ENCODE measurements around the gene BLID.

Gene BLID

DNA sequence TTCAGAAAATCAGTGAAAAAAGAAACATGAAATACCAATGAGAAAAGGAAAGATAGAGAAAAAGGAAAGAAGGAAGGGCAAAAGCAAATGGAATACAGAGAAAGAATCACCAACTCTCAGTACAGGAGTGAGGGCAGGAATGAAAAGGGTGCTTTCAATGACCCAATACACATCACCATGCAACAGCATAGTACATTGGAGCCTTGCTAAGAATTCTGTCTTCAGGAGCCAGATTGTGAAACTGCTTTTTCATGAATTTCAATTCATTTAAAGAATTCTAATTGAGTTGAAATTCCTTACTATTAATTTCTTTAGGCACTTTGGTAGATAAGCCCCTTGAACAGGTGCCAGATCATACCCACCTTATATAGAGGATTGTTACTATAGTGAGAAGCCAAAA is 34.9 kb downstream of the BLID start:
- no peak for DNase-seq (ENCODE audit: low read depth in 2 of 2)

DNA sequence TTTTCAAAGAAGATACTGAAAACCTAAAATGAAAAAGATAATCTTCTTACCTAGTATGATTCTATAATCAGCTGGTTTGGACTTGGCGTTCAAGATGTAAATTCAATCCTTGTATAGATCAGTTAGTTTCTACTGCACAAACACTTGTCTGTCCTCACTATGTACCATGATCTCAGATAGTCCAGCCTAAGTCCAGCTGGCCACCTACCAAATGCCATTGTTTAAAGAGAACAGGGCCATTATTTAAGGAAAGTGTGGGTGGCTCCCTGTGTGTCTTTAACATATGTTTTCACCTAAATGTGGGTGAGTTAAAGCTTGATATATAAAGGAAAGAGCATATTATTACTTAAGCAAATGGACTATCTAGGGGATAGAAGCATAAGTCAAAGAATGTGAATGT is 38.6 kb downstream of the BLID start:
- no peak for DNase-seq (ENCODE audit: low read depth in 2 of 2)

DNA sequence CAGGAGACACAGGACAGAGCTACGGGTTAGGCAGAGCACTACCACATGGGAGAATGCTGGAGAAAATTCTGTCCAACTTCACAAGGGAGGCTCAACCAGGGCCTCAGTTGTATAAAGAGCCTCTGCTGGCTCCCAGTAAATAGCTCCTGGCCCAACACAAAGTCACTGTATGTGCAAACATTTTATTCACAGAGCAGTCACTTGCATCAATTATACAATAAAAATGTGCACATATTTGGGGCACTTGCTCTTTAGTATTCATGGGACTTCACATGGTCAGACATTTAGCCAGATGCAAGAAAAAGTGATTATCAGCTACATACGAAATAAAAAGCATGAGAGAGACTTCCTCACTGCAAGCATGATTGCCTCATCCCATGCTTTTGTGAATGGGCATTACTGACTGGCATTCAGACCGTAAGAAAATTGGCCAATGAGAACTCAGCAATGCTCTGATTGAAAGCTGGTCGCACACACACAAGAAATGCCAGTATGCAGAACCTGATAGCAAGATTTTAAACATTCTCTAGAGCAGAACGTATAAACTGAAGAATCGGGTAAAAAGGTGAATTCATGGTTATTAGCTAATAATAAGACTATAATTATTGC is 39.4 kb downstream of the BLID start:
- no peak for DNase-seq (ENCODE audit: low read depth in 2 of 2)

DNA sequence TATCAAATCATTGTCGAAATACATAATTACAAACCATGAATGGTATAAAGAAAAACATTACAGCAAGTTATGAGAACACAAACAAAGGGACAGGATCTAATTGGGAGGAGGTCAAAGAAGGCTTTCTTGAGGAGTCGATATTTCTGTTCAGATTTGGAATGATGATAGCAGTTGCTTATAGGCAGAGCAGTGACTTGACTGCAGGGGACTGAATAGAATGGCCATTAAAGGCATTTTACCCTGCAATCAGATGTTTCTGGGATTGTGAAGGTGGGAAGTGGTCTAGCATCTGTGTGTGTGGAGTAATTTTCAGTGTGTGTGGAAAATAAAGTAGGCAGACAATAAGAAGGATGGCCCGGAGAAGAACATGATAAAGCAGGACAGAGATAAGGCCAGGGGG is 41.0 kb downstream of the BLID start:
- DNase-seq (ENCODE audit: low read depth in 2 of 2) = no peak

DNA sequence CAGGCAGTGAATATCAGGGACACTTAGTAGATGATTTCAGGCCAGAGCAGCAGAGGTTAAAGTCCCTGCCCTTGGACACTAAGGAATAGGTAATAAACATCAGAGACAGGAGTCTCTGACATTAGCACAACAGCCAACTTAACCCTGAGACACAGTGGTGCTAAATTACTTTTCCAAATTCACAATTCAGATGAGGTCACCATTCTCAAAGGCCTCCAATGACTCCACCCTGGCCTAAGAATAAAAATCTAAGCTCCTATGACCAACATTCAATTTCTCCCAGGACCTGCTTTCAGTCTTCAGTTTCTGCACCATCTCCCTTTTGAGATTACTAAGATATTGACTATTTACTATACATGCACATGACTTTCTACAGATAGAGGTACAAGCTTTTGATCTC is 42.0 kb downstream of the BLID start:
- no peak for DNase-seq (ENCODE audit: low read depth in 2 of 2)

DNA sequence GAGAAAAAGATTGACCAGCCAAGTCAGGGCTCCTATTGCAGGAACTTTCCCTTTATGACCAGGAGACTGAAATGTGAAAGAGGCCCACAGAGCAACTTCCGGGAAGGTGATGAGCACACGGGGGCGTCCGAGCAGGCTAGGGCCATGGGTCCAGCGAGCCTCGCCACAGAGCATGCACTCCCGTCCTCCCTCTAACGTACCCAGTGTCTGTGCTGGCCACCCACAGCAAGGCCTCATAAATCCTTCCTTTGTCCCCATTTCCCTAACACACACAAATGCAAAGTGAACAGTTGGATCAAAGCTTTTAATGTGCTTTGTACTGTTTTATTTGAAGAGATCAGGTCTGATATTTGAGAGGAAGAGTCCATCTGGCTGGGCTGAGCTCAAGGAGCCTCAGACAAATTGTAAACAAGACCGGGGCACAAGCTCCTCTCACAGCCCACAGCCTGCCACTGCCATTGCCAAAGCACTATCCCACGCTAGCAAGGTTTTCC is 44.3 kb downstream of the BLID start:
- no peak for DNase-seq (ENCODE audit: low read depth in 2 of 2)

DNA sequence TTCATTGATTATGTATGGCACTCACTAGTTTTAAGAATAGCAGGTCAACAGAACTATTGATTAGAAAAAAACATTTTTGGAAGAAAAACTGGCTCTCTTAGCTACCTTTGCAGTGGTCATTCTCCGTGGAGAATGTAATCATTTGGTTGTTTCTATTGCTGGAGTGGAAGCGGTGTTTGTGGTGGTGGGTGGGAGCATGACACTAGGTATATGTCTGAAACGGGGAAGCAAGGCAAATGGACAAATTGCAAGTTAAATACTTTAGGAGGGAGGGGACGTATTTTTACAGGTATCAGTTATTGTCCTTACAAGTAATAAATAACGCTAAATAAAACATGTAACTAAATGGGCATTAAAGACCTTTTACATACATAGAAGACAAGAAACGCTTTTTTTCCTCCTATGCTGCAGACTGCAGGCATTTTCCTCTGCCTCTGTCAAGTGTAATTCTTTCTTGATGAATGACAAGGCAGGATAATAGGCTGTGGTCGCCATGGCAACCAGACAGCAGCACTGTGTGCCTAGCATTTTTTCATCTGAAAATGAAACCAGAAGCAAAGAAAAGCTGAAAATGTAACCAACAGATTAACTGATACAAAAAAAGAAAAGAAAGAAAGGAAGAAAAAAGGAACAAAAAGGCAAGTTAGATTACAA is 46.2 kb downstream of the BLID start:
- no peak for DNase-seq (ENCODE audit: low read depth in 2 of 2)

DNA sequence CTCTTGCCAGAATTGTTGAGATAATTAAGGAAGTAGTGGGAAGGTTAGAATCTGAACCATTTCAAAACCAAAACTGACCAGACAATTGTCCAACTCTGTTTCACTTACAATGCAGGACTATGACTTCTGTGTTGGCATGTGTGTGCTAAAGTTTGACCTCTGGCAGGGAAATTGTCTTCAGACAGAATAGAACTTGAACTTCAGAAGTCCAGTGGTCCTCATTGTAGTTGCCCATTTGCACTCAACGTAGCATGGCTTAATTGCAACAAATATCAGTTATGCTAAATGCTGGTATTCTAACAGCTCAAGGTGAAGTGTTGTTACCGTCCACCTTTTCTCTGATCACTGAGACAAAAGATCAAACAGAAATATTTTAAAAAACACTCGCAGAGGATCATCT is 47.2 kb downstream of the BLID start:
- no peak for DNase-seq (ENCODE audit: low read depth in 2 of 2)

DNA sequence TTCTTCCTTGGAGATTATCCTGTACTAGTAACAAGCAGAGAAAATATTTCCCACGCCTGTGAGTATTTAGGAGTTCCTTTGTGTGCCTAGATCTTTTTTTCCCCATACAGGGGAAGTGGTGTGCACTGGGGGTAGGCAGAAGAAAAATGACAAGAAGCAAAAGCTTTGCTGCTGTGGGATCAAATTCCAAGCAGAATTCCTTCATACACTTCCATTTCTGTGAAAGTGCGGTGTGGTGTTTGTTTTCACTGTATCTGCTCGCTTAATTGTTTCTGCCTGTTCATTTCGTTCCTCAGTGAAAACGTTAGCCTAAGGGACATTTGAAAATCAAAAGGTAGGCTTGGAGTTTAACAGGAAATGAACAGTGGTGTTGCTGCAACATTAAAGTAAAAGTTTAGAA is 47.9 kb downstream of the BLID start:
- DNase-seq (ENCODE audit: low read depth in 2 of 2) = no peak

All from stimulated activated CD8-positive, alpha-beta memory T cell treated with anti-CD3 and anti-CD28 coated beads, Interleukin-2, amount 100 ng/mL, for 48 hours (primary cell).